HepG2 (cell line): ENCODE measurements around the gene MSMB. TPM values are rescaled to one million over a fixed set of nuclear protein-coding genes. Genes with fewer than 3 reads are reported as not detected.

Source experiments
- FOXK2 ChIP-seq: fragments of 450-650 bp; IDR thresholded peaks from 2 replicates; pipeline ENCODE4 v1.6.1; 2016
- KLF6 ChIP-seq: IDR thresholded peaks from 2 replicates; pipeline ENCODE4 v1.8.0; 2016; ENCODE audit warnings: missing biosample characterization, missing genetic modification reagents
- MATR3 ChIP-seq: sonication (generic); formaldehyde crosslinking; IDR thresholded peaks from 2 replicates; pipeline ENCODE4 v1.4.0; 2020; ENCODE audit warnings: missing genetic modification reagents
- NFYB ChIP-seq: sonication (generic); formaldehyde crosslinking; IDR thresholded peaks from 2 replicates; pipeline ENCODE4 v1.4.0; 2020; ENCODE audit warnings: missing genetic modification reagents
- SNAPC4 ChIP-seq: sonication (generic); formaldehyde crosslinking; IDR thresholded peaks from 2 replicates; pipeline ENCODE4 v1.4.0; 2020; ENCODE audit warnings: mild to moderate bottlenecking, missing genetic modification reagents
- SOX6 ChIP-seq, 2 experiments: fragments of 450-650 bp in 1 of 2; sonication (generic) in 1 of 2; formaldehyde crosslinking in 1 of 2; IDR thresholded peaks; 2 replicates each; pipeline versions ENCODE4 v1.4.0 to v1.6.1; 2017 to 2020; ENCODE audit warnings: antibody characterized with exemption in 1 of 2, mild to moderate bottlenecking in 1 of 2, missing genetic modification reagents in 1 of 2
- SP4 ChIP-seq: sonication (generic); formaldehyde crosslinking; IDR thresholded peaks from 2 replicates; pipeline ENCODE4 v1.8.1; 2023; ENCODE audit warnings: mild to moderate bottlenecking, missing genetic modification reagents
- ZFP62 ChIP-seq: sonication (generic); formaldehyde crosslinking; IDR thresholded peaks from 2 replicates; pipeline ENCODE4 v1.4.0; 2020; ENCODE audit warnings: missing genetic modification reagents
- ZMYM4 ChIP-seq: sonication (generic); formaldehyde crosslinking; IDR thresholded peaks from 2 replicates; pipeline ENCODE4 v1.8.1; 2023; ENCODE audit warnings: mild to moderate bottlenecking, missing genetic modification reagents
- ZNF101 ChIP-seq: sonication (generic); formaldehyde crosslinking; IDR thresholded peaks from 2 replicates; pipeline ENCODE4 v1.4.0; 2020; ENCODE audit warnings: mild to moderate bottlenecking, low read depth, missing genetic modification reagents, borderline replicate concordance
- ZNF367 ChIP-seq: sonication (generic); formaldehyde crosslinking; IDR thresholded peaks from 2 replicates; pipeline ENCODE4 v1.4.0; 2020; ENCODE audit warnings: missing genetic modification reagents, borderline replicate concordance
- ZNF687 ChIP-seq: sonication (generic); formaldehyde crosslinking; IDR thresholded peaks from 2 replicates; pipeline ENCODE4 v1.5.1; 2020; ENCODE audit warnings: mild to moderate bottlenecking, missing genetic modification reagents, moderate library complexity
- ZNF724P ChIP-seq: sonication (generic); formaldehyde crosslinking; IDR thresholded peaks from 2 replicates; pipeline ENCODE4 v1.8.0; 2022; ENCODE audit warnings: missing genetic modification reagents, borderline replicate concordance
- polyA plus RNA-seq, 8 experiments: library from polyadenylated mRNA; depleted of rRNA in 3 of 8; stranded (reverse) in 7 of 8; unstranded in 1 of 8; fragments of >200 nt; fragmentation: Illumina TruSeq in 4 of 8; extraction: Trizol in 4 of 8; gene quantifications; 2 replicates each; pipeline versions ENCODE4 v1.2.1 to v1.2.3, GENCODE V29; 2011 to 2016; ENCODE audit warnings: low read depth in 4 of 8, missing spikeins in 1 of 8, mixed read lengths in 1 of 8; ENCODE audit not compliant: insufficient read depth in 1 of 8
- total RNA-seq, 5 experiments: library from RNA; depleted of rRNA; stranded (reverse); fragments of >200 nt; fragmentation: Illumina TruSeq; extraction: Trizol; gene quantifications; 2 replicates each; pipeline ENCODE4 v1.2.3, GENCODE V29; 2016; ENCODE audit warnings: low read depth in 1 of 5
- TF ChIP-seq, protein P1 (sequence below), 2 experiments: sonication (generic) in 1 of 2; formaldehyde crosslinking in 1 of 2; IDR thresholded peaks; 2 replicates each; pipeline versions ENCODE4 v1.4.0 to v1.6.1; 2018 to 2020; ENCODE audit warnings: missing genetic modification reagents in 2 of 2, borderline replicate concordance in 1 of 2, low read depth in 1 of 2, mild to moderate bottlenecking in 1 of 2, missing biosample characterization in 1 of 2
- TF ChIP-seq, protein P2 (sequence below): IDR thresholded peaks from 2 replicates; pipeline ENCODE4 v1.6.1; 2012; ENCODE audit warnings: low read depth, low read length, improper control_type of control experiment

MSMB gene
- total and polyA plus RNA-seq, 2 of the 13 experiments (the other 11 are each of a cell fraction or from before 2014, with no cell fraction given), result 0.84 TPM; not detected in 1

- TF ChIP-seq ZNF687 (peak; percentile 94), SOX6 (IDR thresholded peaks at IDR 0.05) (no peak), SOX6 (CRISPR knock-in tag; IDR thresholded peaks at IDR 0.05) (peak; percentile 85), KLF6 (CRISPR knock-in tag) (peak; percentile 87; the same call in 1 of the 2 replicates), ZFP62 (CRISPR knock-in tag) (no peak), NFYB (CRISPR knock-in tag) (peak; percentile 80), MATR3 (CRISPR knock-in tag) (no peak), ZNF724P (CRISPR knock-in tag) (peak; percentile 91; the same call in 1 of the 2 replicates), ZNF101 (CRISPR knock-in tag) (no peak), SP4 (CRISPR knock-in tag) (peak; percentile 78; the same call in 1 of the 2 replicates), SNAPC4 (CRISPR knock-in tag) (0 out of 2 replicates have a peak, but pooled peaks have one; percentile 38), FOXK2 (peak; percentile 53; the same call in 1 of the 2 replicates), ZNF367 (CRISPR knock-in tag) (peak; percentile 83; the same call in 1 of the 2 replicates), ZMYM4 (CRISPR knock-in tag) (peak; percentile 90)
- TF ChIP-seq, protein P1, sequence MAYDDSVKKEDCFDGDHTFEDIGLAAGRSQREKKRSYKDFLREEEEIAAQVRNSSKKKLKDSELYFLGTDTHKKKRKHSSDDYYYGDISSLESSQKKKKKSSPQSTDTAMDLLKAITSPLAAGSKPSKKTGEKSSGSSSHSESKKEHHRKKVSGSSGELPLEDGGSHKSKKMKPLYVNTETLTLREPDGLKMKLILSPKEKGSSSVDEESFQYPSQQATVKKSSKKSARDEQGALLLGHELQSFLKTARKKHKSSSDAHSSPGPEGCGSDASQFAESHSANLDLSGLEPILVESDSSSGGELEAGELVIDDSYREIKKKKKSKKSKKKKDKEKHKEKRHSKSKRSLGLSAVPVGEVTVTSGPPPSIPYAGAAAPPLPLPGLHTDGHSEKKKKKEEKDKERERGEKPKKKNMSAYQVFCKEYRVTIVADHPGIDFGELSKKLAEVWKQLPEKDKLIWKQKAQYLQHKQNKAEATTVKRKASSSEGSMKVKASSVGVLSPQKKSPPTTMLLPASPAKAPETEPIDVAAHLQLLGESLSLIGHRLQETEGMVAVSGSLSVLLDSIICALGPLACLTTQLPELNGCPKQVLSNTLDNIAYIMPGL (CRISPR knock-in tag; IDR thresholded peaks at IDR 0.05; ENCODE audit: borderline replicate concordance in 1 of 2, low read depth in 1 of 2), result peak; percentile 58 to 68; a peak in 3 of 4 replicates
- TF ChIP-seq, protein P2, sequence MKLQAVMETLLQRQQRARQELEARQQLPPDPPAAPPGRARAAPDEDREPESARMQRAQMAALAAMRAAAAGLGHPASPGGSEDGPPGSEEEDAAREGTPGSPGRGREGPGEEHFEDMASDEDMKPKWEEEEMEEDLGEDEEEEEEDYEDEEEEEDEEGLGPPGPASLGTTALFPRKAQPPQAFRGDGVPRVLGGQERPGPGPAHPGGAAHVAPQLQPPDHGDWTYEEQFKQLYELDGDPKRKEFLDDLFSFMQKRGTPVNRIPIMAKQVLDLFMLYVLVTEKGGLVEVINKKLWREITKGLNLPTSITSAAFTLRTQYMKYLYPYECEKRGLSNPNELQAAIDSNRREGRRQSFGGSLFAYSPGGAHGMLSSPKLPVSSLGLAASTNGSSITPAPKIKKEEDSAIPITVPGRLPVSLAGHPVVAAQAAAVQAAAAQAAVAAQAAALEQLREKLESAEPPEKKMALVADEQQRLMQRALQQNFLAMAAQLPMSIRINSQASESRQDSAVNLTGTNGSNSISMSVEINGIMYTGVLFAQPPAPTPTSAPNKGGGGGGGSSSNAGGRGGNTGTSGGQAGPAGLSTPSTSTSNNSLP, result 0 out of 2 replicates have a peak, but pooled peaks have one; percentile 39
Observed at GRCh38 chr10:46022978-46023702, 22.9 kb downstream of the MSMB start (continued).
